Prostate gland (tissue), 2 donors: ENCODE data around the gene MARK3. TPM values are rescaled to one million over a fixed set of nuclear protein-coding genes. Genes with fewer than 3 reads are reported as not detected.

Source experiments
- DNase-seq: peaks from one replicate; pipeline ENCODE4 v3.0.0-alpha.2; 2019; ENCODE audit warnings: low spot score
- H3K27ac ChIP-seq, 2 donors: fragments of 200-600 bp; sonication (generic); 2 replicates each; pipeline ENCODE4 v1.5.1; 2017 to 2019
- H3K27me3 ChIP-seq: fragments of 200-600 bp; sonication (generic); replicated peaks from 2 replicates; pipeline ENCODE4 v1.5.1; 2019; ENCODE audit not compliant: insufficient read depth
- H3K36me3 ChIP-seq, 2 donors: fragments of 200-600 bp; sonication (generic); 1 replicate in 1 of 2; 2 replicates in 1 of 2; pipeline versions ENCODE4 v1.5.1 to v1.8.1; 2017 to 2019
- H3K4me1 ChIP-seq: fragments of 200-600 bp; sonication (generic); replicated peaks from 2 replicates; pipeline ENCODE4 v1.5.1; 2019
- H3K4me3 ChIP-seq, 2 donors: fragments of 200-600 bp; sonication (generic); 2 replicates each; pipeline ENCODE4 v1.5.1; 2017 to 2019
- H3K9me3 ChIP-seq: fragments of 200-600 bp; sonication (generic); 2 replicates; pipeline ENCODE4 v1.5.1; 2017
- POLR2A ChIP-seq: fragments of 450-650 bp; IDR thresholded peaks from one replicate; pipeline ENCODE4 v1.6.1; 2016; ENCODE audit warnings: antibody characterized with exemption, mild to moderate bottlenecking
- POLR2AphosphoS5 ChIP-seq: sonication (generic); formaldehyde crosslinking; IDR thresholded peaks from one replicate; pipeline ENCODE4 v1.6.1; 2017; ENCODE audit warnings: antibody characterized with exemption
- WGBS: methylation state at CpG from one replicate; pipeline ENCODE4 v1.1.5; 2018; 5-methylcytosine and 5-hydroxymethylcytosine counted together
- intact Hi-C: fragments of 100-400 bp; cut with DNase I; formaldehyde crosslinking; loops from one replicate; pipeline ENCODE4 v1.14.2; 2022
- small RNA-seq, 2 donors: library from RNA; depleted of rRNA; stranded (forward); fragments of <200 nt; gene quantifications; one replicate each; pipeline ENCODE3, GENCODE V24; 2016
- total RNA-seq, 2 donors: library from RNA; depleted of rRNA; stranded (reverse); fragments of >200 nt; gene quantifications; one replicate each; pipeline ENCODE4 v1.1.0, GENCODE V29; 2016
- TF ChIP-seq, protein P1 (sequence below), 4 experiments: fragments of 200-600 bp in 2 of 4; fragments of 450-650 bp in 2 of 4; sonication (generic) in 2 of 4; IDR thresholded peaks; 1 replicate in 3 of 4; 2 replicates in 1 of 4; pipeline ENCODE4 v1.5.1; 2016 to 2019; ENCODE audit warnings: antibody characterized with exemption in 4 of 4, mild to moderate bottlenecking in 2 of 4, moderate library complexity in 2 of 4

Gene MARK3
- total RNA-seq, 2 donors from 2014 or later = 51.5 to 115 TPM

DNA sequence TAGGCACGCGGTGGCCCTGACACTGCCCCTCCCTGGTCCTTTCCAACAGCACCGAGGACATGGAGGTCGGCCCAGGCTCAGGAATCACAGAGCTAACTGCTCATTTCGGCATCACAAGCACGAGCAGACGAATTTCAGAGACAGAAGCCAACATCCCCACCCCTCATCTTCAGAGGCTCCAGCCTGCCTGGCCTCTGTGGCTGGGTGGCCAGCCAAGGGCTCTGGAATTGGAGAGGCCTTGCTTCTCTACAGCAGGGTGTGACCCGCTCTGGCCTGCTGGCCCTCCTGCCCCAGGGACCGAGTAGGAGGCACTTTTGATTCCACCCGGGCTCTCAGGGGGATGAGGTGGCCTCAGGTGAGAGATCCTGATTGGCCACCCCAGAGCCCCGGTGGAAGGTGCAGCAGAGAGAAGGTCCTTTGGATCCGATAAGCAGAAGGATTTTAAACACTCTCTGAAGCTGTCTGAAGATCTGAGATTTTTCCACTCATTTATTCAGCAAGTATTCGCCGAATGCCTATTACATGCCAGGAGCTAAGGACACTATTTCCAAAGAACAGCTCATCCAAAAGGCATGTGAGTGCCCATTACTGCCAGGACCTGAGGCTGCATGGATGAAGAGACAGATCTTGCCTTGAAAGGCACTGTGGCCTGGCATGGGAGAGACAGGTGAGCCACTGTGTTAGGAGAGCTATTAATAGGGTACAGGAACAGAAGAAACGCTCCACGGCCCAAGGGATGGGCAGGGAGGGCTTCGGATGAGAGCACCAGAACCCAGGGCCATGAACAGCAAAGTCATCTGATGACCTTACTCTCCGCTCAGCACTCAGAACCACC is 167.0 kb downstream of the MARK3 start:
- intact Hi-C loops = loop anchor here (5.0 kb wide), 1 partner anchor 165 kb away; the partner anchor contains the start of gene MARK3
- 48% methylated on average over 18 of the region's 18 CpGs for WGBS
- Histone ChIP-seq H3K27ac (peak overlapping the region; percentile 68 to 81), H3K4me1 (no peaks in the 10 kb centered on the region), H3K4me3 (no peak overlapping the region), H3K27me3 (no peaks in the 10 kb centered on the region), H3K36me3 (no peaks in the 10 kb centered on the region), H3K9me3 (no peaks in the 10 kb centered on the region)
- TF ChIP-seq POLR2A (no peak), POLR2AphosphoS5 (peak; percentile 79)
- TF ChIP-seq, protein P1, sequence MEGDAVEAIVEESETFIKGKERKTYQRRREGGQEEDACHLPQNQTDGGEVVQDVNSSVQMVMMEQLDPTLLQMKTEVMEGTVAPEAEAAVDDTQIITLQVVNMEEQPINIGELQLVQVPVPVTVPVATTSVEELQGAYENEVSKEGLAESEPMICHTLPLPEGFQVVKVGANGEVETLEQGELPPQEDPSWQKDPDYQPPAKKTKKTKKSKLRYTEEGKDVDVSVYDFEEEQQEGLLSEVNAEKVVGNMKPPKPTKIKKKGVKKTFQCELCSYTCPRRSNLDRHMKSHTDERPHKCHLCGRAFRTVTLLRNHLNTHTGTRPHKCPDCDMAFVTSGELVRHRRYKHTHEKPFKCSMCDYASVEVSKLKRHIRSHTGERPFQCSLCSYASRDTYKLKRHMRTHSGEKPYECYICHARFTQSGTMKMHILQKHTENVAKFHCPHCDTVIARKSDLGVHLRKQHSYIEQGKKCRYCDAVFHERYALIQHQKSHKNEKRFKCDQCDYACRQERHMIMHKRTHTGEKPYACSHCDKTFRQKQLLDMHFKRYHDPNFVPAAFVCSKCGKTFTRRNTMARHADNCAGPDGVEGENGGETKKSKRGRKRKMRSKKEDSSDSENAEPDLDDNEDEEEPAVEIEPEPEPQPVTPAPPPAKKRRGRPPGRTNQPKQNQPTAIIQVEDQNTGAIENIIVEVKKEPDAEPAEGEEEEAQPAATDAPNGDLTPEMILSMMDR (IDR thresholded peaks at IDR 0.05) = no peak
- DNase-seq = no peak

DNA sequence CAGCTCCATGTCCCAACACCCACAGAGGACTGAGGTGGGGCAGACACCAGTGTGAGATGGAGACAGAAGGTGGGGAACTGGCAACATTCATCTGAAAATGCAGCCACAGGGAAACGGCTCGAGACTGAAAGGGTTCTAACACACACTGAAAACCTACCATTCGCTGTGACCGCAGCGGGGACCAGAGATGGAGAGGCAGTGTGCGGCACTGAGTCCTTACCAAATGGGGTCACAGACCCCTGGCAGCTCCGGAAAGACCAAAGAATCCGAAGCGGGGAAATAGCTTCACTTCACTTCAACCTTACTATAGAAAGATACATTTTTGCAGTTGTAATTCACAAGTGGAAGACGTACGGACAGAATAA is 167.6 kb downstream of the MARK3 start:
- DNase-seq = no peak
- Histone ChIP-seq H3K4me1 (no peaks in the 10 kb centered on the region), H3K27me3 (no peaks in the 10 kb centered on the region), H3K36me3 (no peaks in the 10 kb centered on the region), H3K4me3 (no peak overlapping the region), H3K27ac (peak overlapping the region; percentile 68 to 81), H3K9me3 (no peaks in the 10 kb centered on the region)
- intact Hi-C loops = loop anchor here (5.0 kb wide), 1 partner anchor 166 kb away; the partner anchor contains the start of gene MARK3
- WGBS = 91% methylated on average over 11 of the region's 11 CpGs
- TF ChIP-seq POLR2AphosphoS5 (no peak), POLR2A (no peak)
- TF ChIP-seq, protein P1 (IDR thresholded peaks at IDR 0.05) = no peak

Small RNA genes lying within 50 kb of the gene (small RNA-seq; reads per million reads assigned to genes)
- 0 reads per million in 2 donors for gene RNU7-160P
- 11.0 to 25.6 reads per million in 2 donors for gene SNORA28

Other genes starting within 250 kb of the MARK3 start
- 100 to 1,000 TPM; 205 to 268 TPM for gene EIF5, start 51.2 kb upstream of the MARK3 start, total RNA-seq
- gene CKB, start 137.4 kb downstream of the MARK3 start, total RNA-seq = 1,000 to 10,000 TPM; 1,199 to 1,838 TPM
- 10 to 100 TPM; 19.6 to 40.4 TPM for gene TRMT61A, start 143.8 kb downstream of the MARK3 start, total RNA-seq
- gene BAG5, start 177.2 kb downstream of the MARK3 start, total RNA-seq = 10 to 100 TPM; 31.2 to 33.3 TPM
- gene COA8, start 177.5 kb downstream of the MARK3 start, total RNA-seq = 10 to 100 TPM; 24.3 to 24.9 TPM
- 100 to 1,000 TPM; 168 to 287 TPM for gene KLC1, start 243.8 kb downstream of the MARK3 start, total RNA-seq